Neutrophil (primary cell): Measurements from ENCODE around the gene ZNF200.

ENCODE experiments used
- H3K27ac ChIP-seq: fragments of 200-600 bp; sonication (generic); 2 replicates; pipeline ENCODE4 v1.5.1; 2016; ENCODE audit warnings: mild to moderate bottlenecking, moderate library complexity
- H3K27me3 ChIP-seq: fragments of 200-600 bp; sonication (generic); 2 replicates; pipeline ENCODE4 v1.6.0; 2016; ENCODE audit warnings: mild to moderate bottlenecking
- H3K36me3 ChIP-seq: fragments of 200-600 bp; sonication (generic); 2 replicates; pipeline ENCODE4 v1.5.1; 2017
- H3K4me1 ChIP-seq, 2 experiments: fragments of 200-600 bp in 1 of 2; sonication (generic) in 1 of 2; 1 replicate in 1 of 2; 2 replicates in 1 of 2; pipeline versions ENCODE4 v1.5.1 to v1.6.1; 2013 to 2016; ENCODE audit warnings: low read depth in 1 of 2, low read length in 1 of 2, mild to moderate bottlenecking in 1 of 2, moderate library complexity in 1 of 2; ENCODE audit not compliant: control insufficient read depth in 1 of 2, insufficient read depth in 1 of 2
- H3K4me3 ChIP-seq, 2 experiments: fragments of 200-600 bp in 1 of 2; sonication (generic) in 1 of 2; 1 replicate in 1 of 2; 2 replicates in 1 of 2; pipeline ENCODE4 v1.5.1; 2013 to 2016; ENCODE audit warnings: low read depth in 1 of 2, low read length in 1 of 2, mild to moderate bottlenecking in 1 of 2, moderate library complexity in 1 of 2
- H3K9me3 ChIP-seq: fragments of 200-600 bp; sonication (generic); 2 replicates; pipeline ENCODE4 v1.5.1; 2016
- CTCF ChIP-seq: fragments of 200-600 bp; sonication (generic); IDR thresholded peaks from 2 replicates; pipeline ENCODE4 v1.5.1; 2016; ENCODE audit warnings: antibody characterized with exemption

The ZNF200 gene

GRCh38 chr16:3220839-3221238, 14.1 kb downstream of the ZNF200 start:
- Histone ChIP-seq H3K27me3 (no peaks in the 10 kb centered on the region), H3K27ac (no peak overlapping the region), H3K9me3 (peaks cover 29% of the 10 kb centered on the region), H3K36me3 (peaks cover 14% of the 10 kb centered on the region), H3K4me1 (peaks cover 23 to 25% of the 10 kb centered on the region in 2 experiments), H3K4me3 (no peak overlapping the region)
- no peak for TF ChIP-seq CTCF

- TF ChIP-seq CTCF, result no peak
- Histone ChIP-seq H3K36me3 (no peaks in the 10 kb centered on the region), H3K9me3 (no peaks in the 10 kb centered on the region), H3K4me3 (no peak overlapping the region), H3K27ac (peak overlapping the region; percentile 87), H3K4me1 (peaks cover 47% of the 10 kb centered on the region in 2 experiments), H3K27me3 (peaks cover 13% of the 10 kb centered on the region)
Measured at GRCh38 chr16:3216263-3216640, 18.7 kb downstream of the ZNF200 start.

GRCh38 chr16:3215601-3216262, 19.2 kb downstream of the ZNF200 start:
- Histone ChIP-seq H3K27me3 (peaks cover 19% of the 10 kb centered on the region), H3K27ac (peak overlapping the region; percentile 87), H3K4me3 (peak overlapping the region in 1 of 2 experiments; percentile 24), H3K36me3 (no peaks in the 10 kb centered on the region), H3K4me1 (peaks cover 47% of the 10 kb centered on the region in 2 experiments), H3K9me3 (no peaks in the 10 kb centered on the region)
- TF ChIP-seq CTCF, result no peak

GRCh38 chr16:3214904-3215600, 19.9 kb downstream of the ZNF200 start:
- Histone ChIP-seq H3K27ac (peak overlapping the region; percentile 87), H3K4me3 (peak overlapping the region; percentile 16 to 24), H3K27me3 (peaks cover 25% of the 10 kb centered on the region), H3K36me3 (no peaks in the 10 kb centered on the region), H3K9me3 (no peaks in the 10 kb centered on the region), H3K4me1 (peaks cover 47% of the 10 kb centered on the region in 2 experiments)
- no peak for TF ChIP-seq CTCF

GRCh38 chr16:3212567-3212966, 22.4 kb downstream of the ZNF200 start:
- Histone ChIP-seq H3K4me3 (no peak overlapping the region), H3K4me1 (peaks cover 40 to 41% of the 10 kb centered on the region in 2 experiments), H3K36me3 (no peaks in the 10 kb centered on the region)

More at GRCh38 chr16:3212567-3212966, 22.4 kb downstream of the ZNF200 start:
- Histone ChIP-seq H3K27ac (no peak overlapping the region), H3K9me3 (no peaks in the 10 kb centered on the region), H3K27me3 (peaks cover 39% of the 10 kb centered on the region)
- TF ChIP-seq CTCF, result no peak
